GM21576 (cell line): ENCODE measurements around the gene TXNDC2.
"Not testable (repeated sequence)": the region's sequence is repeated elsewhere in the genome, so short reads cannot be mapped to it uniquely, and the experiment has no call there.

Experiments
- ATAC-seq: cut with Tn5 transposase; IDR thresholded peaks from one replicate; pipeline ENCODE4 v1.9.1; 2021; ENCODE audit warnings: mild to moderate bottlenecking, moderate library complexity; ENCODE audit not compliant: unreplicated experiment

Gene TXNDC2

DNA sequence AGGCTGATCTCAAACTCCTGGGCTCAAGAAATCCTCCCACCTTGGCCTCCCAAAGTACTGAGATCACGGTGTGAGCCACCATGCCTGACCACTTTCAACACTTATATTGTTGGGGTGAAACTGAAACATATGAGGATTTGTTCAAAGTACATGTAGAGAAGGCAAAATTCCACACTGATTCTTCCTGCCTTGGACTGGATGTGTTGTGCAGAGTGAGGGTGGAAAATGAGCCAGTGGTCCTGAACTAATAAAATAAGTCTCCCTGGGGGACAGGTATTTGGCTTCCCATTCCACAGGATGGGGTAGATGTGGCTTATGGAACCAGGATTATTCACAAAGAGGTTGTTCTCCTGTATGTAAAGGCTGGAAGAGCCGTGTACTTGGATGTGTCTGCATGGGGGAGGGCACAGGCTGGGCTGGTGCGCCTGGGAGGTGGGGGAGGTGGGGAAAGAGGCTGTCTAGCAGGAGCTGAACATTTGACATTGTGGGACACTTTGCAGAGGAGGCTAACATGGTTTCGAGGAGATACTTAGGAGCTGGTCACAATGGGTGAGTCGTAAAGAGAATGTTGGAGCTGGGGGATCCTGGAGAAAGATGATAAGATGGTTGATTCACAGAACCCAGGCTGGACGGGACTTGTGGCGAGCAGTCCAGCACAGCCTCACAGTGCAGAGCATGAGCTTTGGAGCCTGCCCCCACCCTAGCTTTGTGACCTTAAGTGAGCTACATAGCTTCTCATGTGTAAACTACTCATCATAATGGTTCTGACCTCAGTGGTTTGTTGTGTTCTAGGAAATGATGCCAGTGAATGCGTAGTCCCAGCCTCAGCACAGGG, at the start of gene TXNDC2:
Gene TXNDC2, plus strand, starts transcription at position 804 of the 835 bp plus-strand sequence. CDS start 708 bp downstream, outside the sequence.
- ATAC-seq, result no peak

DNA sequence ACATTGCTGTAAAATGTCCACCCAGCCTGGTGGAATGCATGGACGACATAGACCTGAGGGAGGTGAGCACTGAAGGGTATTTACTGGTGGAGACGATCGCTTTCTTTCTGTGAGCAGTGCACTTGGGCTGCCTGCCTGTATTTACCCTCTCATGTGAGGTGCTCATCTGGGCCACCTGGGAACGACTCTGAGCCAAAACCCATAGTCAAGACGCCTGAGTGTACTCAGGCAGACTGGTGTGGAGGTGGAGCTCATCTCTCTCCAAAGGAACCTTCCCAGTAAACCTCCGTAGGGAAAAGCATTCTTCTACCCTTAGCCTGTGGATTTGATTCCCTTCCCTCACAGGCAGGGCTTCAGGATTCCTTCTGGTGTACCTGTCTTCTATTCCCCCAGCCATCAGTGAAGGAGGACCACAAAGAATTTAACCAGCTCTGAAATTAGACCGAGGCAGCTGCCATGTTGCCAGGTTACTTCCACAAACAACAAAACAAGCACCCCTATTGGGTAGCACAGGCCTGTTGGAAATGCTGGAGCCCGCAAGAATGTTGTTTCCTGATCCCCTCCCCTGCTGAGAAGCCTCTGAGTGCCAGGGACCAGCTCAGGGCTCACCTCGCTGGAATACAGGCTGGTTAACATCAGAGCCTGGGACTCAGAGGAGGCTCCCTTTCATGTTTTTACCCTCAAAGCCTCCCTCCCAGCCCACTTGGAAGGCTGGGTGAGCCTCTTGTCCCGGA, 47.5 kb upstream of the TXNDC2 start:
- no peak for ATAC-seq

DNA sequence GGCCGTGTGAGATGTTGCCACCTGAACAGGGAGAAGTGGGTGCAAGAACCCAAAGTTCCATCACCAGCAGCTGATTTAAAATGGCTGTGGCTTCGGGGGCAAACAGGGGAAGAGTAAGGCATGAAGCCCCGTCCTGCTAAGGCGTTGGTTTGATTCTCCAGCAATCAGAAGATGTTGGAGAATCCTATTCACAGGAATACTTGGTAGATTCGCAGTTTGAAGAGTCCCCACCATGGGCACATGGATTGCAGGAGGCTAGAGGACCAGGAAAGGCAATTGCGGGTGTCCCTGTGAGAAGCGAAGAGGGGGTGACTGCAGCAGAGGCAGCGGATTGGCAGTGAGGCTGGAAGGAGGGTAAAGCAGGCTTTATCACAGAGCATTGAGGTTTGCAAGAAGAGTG, 46.6 kb upstream of the TXNDC2 start:
- no peak for ATAC-seq

DNA sequence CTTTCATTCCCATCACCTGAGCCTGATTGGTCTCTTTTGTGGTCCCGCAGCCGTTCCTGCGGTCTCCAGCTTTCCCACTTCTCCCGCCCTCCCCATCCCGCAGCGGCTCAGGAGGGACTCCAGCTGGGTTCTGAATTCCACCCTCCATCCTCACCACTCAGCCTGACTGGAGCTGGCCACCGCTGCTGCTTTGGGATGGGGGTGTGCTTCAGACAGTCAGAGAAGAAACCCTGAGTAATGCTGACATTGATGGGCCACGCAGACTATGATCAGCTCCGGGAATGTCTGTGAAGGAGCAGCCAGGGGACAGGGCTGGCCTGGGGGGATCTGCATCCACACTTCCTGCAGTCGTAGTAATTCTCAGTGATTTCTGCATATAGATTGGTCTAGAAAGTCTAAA, 45.9 kb upstream of the TXNDC2 start:
- no peak for ATAC-seq

DNA sequence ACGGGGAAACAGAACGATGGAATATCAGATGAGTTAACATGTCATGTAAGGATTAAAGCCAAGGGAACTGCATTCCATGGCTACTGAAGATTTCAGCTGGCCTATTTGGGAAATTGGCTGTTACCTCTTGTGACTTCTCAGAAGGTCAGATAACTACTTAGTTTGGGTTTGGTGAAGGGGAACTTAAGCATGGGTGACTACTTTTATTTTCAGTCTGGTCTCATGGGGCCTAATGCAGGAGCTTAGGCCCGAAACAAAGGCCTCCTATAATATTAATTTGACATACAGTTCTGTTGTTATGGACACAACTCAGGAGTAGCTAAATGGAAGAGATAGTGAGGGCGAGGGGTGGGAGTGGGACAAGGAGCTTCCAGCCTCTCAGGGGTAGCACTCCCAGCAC, 44.0 kb upstream of the TXNDC2 start:
- ATAC-seq, result no peak

DNA sequence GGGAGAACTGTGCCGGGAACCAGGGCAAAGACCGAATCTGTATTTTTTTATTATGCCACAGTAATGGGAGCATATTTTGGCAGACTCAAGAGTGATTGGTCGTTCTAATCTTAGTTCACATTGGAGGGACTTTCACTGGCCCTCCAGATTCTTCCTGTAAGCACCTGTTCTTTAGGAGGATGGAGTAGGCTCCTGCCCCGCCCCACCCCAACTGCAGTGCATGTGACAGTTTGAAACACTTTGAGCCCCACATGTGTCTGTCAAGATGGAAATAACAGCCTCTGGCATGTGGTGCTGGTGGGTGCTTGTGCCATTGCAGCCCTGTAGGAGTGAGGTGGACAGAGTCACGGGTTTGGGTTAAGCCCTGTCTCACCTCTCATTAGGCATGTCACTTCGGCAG, 43.3 kb upstream of the TXNDC2 start:
- no peak for ATAC-seq

DNA sequence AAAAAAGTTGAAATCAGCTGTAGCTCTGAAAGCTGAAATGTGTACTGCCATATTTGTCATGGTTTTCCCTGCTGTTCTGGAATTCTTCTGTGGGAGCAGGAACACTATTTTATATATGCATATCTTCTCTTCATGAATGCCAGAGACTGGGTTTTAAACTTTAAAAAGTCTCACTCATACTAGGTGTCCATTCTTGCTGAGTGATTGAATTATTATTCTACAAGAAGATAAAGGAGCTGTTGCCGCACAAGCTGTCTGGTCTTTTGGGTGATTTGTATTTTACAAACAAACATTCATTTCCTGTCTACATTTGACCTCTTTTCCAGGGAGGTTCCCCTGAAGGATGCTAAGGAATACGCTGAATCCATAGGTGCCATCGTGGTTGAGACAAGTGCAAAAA, 40.5 kb upstream of the TXNDC2 start:
- no peak for ATAC-seq

DNA sequence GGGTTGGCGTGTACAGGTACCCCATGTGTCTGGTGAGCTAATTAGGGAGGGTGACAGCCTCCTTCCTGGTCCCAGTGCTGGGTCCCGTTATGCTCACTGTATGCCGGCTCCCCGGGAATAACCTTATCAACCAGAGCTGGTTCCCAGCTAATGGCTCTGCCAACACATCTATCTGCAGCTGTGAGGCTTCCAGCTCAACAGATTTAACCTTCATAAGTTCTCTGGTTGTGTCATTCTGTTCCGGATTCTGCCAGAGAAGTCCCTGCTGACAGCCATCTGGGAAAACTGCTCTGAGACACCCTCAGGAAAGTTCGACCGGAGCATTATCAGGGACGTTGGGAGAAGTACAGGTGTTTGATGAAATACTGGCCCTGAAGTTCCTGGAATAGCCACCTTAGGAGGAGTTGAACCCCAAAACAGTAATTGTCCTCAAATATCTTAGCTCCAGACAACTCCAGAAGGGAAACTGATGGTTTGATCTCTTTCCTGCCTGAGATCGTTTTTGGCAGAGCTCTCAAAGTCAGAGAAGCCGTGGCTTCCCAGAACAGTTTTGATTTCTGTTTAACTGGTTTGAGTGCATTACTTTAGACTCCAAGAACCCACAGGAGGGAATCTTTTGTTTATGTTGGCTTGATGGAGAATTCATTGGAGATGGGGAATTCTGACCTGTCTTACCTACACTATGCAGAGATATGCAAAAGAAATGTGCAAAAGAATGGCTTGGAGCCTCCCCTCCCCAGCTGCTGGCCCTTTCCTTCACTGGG, 39.4 kb upstream of the TXNDC2 start:
- no peak for ATAC-seq

DNA sequence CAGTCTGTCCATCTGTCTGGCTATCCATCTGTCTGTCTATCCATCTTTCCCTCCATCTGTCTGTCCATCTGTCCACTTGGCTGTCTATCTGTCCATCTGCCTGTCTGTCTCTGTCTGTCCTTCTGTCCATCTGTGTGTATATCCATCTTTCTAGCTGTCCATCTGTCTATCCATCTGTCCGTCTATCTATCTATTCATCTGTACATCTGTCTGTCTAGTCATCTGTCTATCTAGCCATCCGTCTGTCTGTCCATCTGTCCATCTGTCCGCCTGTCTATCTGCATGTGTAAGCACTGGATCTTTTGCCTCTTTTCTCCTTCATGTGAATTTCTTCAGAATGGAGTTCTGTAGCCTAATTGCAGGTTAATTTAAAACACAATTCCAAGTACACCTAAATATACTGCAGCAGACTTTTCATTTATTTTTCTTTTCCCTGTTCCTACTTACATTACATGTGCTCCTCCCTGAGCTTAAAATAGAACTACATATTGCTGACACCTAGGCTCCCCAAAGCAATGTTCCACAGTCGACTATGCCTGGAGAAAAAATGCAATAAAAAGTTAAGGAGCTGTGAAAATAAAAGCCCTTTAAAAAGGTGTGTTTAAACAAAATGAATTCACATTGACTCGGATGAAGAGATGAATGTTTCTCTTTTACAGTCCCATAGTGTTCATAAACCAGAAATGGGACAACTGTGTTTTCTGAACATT, 37.4 kb upstream of the TXNDC2 start:
- ATAC-seq, result no peak

DNA sequence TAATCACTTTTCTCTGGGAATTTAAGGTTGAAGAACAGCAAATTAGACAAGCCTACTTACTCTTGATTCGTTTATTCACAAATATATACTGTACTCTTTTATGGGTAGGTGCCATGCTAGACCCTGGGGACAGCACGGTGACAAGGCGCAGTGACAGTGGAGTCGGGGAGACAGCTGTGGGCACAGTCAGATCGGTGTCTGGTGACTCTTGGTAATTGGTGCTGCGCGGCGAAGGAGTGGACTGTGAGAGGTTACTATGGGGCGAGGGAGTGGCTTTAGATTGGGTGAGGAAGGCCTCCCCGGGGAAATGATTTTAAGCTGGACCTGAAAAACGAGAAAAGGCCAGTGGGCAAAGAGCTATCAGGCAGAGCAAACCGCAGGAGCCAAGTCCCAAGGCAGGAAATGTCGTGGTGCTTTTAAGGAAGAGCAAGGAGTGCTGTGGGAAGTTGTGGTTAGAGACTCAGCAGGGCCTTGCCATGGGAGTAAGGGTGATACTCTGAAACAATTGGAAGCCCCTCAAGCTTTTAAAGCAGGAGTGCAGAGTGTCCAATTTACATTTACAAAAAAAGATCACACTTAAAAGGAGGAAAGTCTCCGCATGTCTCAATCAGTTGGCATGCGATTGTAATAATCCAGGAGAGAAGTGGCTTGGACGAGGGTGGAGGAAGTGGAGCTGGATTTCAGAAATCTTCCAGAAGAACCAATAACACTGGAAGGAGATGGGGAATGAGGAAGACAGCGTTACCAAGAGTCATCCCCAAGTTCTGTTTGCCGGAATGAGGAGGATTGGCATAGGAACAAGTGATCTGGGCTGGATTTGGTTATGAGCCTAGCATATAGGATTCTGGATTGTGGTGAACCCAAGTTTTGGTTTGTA, 36.1 kb upstream of the TXNDC2 start:
- no peak for ATAC-seq

DNA sequence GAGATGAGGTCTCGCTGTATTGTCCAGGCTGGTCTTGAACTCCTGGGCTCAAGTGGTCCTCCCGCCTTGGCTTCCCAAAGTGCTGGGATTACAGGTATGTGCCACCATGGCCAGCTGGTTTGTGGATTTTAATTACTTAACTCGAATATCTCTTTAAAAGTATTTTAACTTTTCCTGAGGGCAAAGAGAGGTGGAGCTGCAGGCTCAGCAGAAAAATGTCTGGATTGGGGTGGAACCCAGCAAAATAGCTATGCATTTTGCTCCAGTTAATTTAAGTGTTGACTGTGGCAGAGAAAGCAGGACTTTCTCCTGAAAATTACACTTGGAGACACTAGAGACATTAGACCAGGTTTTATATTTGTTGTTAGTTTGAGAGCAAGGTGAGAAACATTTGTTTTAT, 35.5 kb upstream of the TXNDC2 start:
- no peak for ATAC-seq

DNA sequence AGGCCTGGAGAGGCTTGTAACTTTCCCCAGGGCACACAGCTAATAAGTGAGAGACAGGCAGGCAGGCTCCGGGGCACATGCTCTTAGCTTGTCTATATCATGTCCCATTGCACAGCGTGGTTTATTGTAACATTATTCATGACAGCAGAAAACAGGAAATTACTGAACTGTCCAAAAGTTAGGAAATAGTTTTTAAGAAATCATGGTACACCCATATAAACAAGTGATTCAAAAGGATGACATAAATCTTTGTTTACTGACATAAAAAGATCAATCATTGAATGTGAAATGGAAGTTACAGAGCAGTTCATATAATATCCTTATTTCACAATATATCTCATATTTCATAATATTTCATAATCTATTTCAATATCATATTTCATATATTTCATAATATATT, 34.3 kb upstream of the TXNDC2 start:
- no peak for ATAC-seq

DNA sequence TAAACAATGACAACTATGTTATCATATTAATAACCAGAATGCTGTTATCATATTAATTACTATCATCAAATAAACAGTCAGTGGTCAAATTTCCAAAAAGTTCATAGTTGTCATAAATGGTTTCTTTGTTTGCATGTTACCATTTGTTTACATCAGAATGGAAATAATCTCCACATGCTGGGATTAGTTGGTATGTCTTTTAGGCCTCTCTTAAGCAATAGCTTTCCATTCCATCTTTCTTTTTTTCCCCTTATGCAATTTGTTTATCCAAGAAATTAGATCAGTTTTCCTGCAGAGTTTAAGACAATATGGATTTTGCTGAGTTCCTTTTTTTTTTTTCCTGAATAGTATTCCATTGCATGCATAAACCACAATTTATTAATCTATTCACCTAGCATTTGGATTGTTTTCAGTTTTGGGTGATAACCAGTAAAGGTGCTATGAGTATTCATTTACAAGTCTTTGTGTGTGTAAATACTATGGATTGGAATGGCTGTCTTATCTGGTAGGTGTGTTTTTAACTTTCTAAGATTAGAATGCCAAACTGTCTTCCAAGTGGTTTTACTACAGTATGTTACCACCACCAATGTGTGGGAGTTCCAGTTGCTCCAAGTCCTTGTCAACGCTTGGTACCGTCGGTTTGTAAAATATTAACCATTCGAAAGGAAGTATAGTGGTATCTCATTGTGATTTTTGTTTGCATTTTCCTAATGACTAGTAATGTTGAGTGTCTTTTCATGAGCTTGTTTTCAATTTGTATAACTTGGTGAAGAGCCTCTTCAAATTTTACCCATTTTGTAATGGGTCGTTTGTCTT, 33.3 kb upstream of the TXNDC2 start:
- no peak for ATAC-seq

DNA sequence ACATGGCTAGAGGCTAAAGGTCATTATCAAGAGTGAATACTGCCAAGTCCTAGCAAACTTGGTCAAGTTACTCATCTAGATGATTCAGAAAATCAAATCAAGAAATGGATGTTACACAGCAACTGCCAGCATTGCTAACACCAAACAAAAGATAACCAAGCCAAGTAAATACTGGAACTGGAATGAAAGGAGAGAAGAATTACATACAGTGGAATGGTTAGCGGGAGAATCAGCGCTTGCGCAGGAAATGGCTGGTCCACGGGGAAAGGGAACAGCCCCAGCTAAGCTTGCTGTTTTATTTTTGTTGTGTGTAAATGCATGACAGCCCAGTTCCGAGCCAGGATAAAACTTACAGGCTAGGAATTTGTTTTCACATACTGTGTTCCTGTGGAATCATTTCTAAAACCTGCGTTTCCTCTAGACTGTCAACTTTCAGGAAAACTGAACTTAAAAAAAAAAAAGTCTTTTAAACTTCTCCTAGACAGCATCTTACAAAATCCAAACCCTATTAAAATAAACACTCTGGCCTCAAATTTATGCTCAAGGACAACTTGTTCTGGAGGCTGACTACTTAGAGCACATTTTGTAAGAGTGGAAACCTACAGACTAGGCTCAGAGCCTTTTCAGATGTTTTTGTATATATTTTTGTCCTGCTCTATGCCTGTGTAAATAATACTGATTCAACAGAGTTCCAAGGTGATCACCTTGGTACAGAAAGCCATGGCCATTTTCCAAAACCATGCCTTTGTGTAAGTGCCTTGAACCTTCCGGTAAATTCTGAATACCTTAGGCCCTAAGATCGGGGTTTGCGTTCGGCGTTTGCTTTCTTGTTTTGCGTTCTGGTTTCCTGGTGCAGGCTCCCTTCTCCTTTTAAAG, 30.7 kb upstream of the TXNDC2 start:
- no peak for ATAC-seq

DNA sequence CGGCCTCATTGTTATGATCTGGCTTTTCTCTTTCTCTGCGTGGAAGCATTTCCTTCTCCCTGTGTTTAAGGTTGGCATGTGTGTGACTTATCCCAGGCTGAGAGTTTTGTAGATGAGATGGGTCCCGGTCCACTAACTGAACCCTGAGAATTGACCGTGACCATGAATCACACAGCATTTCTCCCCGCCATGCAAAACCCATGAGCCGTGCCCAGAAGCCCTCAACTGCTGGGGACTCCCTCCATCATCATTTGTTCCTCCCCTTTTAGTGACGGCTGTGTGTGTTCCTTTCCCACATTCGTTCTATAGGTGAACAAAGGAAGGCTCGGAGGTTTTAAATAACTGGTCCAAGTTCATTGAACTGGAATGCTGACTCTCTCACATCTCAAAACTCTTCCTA, 30.1 kb upstream of the TXNDC2 start:
- ATAC-seq, result no peak

DNA sequence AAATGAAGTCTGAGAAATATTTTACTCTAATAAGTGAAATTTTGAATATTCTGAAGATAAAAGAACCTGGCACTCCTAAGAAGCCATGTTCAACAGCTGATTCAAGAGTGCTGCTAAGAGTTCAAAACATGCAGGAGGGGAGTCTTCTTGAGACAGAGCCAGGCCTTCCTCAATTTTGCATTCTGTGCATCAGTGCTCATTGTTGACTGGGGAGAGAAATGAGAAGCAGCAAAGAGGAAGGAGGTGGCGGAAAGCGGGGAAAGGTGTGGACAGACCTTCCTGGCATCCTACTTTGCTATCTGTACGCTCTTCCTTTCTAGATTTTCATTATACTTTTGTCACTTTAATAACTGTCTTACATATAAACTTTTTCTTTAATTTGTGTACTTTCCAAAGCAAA, 29.7 kb upstream of the TXNDC2 start:
- no peak for ATAC-seq

DNA sequence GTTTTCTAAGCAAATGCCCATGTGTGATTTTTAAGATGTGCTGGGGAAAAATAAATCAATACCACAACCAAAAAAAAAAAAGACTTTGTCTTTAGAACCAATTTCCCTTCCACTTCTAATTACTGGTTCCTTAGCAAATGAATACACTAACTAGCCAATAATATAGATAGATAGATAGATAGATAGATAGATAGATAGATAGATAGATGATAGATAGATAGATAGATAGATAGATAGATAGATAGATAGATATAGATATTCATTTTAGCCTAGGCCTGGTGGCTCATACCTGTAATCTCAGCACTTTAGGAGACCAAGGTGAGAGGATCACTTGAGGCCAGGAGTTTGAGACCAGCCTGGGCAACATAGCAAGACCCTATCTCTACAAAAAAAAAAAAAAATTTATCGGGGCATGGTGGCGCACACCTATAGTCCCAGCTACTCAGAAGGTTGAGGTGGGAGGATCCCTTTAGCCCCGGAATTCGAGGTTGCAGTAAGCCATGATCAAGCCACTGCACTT, 28.2 kb upstream of the TXNDC2 start:
- not testable (repeated sequence) for ATAC-seq

DNA sequence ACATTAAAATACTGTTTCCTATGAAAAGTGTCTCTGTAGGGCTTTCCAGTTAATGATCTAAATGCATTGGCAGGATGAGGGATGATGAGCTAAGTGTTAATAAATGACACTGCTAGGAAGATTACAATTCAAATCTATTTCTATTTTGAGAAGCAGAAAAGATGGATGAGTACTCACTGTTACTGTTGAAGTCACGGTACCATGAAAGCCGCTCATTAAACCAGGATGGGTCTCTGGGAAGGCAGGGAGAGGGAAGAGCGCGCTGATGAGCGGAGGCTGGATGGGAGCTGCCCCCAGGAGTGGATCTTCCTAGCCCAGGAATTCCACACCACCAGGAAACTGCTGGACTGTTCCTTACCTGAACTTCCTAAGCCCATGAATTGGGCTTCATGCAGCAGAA, 27.1 kb upstream of the TXNDC2 start:
- ATAC-seq, result no peak
